Activated naive CD8-positive, alpha-beta T cell treated with anti-CD3 and anti-CD28 coated beads, Interleukin-2, amount 10 ng/mL, durations not matched to agents 7 days and 5 days (primary cell): ENCODE data around the gene SCFD2. TPM values are rescaled to one million over a fixed set of nuclear protein-coding genes. Genes with fewer than 3 reads are reported as not detected.
"Not testable (repeated sequence)": the region's sequence is repeated elsewhere in the genome, so short reads cannot be mapped to it uniquely, and the experiment has no call there.

ENCODE experiments used
- ATAC-seq: fragments of 150-1000 bp; cut with Tn5 transposase; one replicate; pipeline ENCODE4 v1.10.0; 2021; ENCODE audit warnings: low read depth, moderate library complexity
- POLR2A ChIA-PET: fragments of 350-600 bp; sonication (Branson Sonifier 250); formaldehyde crosslinking; loops from one replicate; lab custom pipeline; 2021; ENCODE audit warnings: antibody characterized with exemption; lab: Charles Lee
- DNase-seq: peaks from one replicate; pipeline ENCODE4 v3.0.0; 2021
- H3K27ac Mint-ChIP-seq: one replicate; pipeline ENCODE4 v1.8.0; 2022; ENCODE audit warnings: mild to moderate bottlenecking, mixed read lengths
- H3K27me3 Mint-ChIP-seq: one replicate; pipeline ENCODE4 v1.8.0; 2022; ENCODE audit warnings: mild to moderate bottlenecking, moderate library complexity, mixed read lengths
- H3K36me3 Mint-ChIP-seq: one replicate; pipeline ENCODE4 v1.8.0; 2021; ENCODE audit warnings: mild to moderate bottlenecking, mixed read lengths
- H3K4me1 Mint-ChIP-seq: one replicate; pipeline ENCODE4 v1.8.0; 2021; ENCODE audit warnings: mixed read lengths
- H3K4me3 Mint-ChIP-seq: one replicate; pipeline ENCODE4 v1.8.0; 2022; ENCODE audit warnings: mild to moderate bottlenecking, moderate library complexity, mixed read lengths
- H3K9me3 Mint-ChIP-seq: one replicate; pipeline ENCODE4 v1.8.0; 2021; ENCODE audit warnings: mixed read lengths
- total RNA-seq, 2 experiments: library from RNA; stranded (reverse); gene quantifications; one replicate each; pipeline ENCODE4 v1.2.3, GENCODE V29; 2021

Gene SCFD2
- total RNA-seq, 2 experiments from 2014 or later: 18.1 to 22.9 TPM

- ATAC-seq: no peak
- Mint-ChIP-seq H3K27ac (no peak overlapping the region), H3K4me1 (peaks cover 6% of the 10 kb centered on the region), H3K9me3 (no peaks in the 10 kb centered on the region), H3K4me3 (no peak overlapping the region), H3K36me3 (peaks cover 15% of the 10 kb centered on the region), H3K27me3 (no peaks in the 10 kb centered on the region)
- POLR2A ChIA-PET: no interaction called here
- DNase-seq: no peak
These were observed 43.9 kb downstream of the SCFD2 start for GRCh38 chr4:53321984-53322289.

- ATAC-seq (no peak), DNase-seq (no peak)
- no peak overlapping the region for H3K27ac Mint-ChIP-seq
- no peaks in the 10 kb centered on the region for H3K27me3 Mint-ChIP-seq
- H3K4me1 Mint-ChIP-seq: peaks cover 4% of the 10 kb centered on the region
- H3K36me3 Mint-ChIP-seq: peaks cover 13% of the 10 kb centered on the region
- H3K9me3 Mint-ChIP-seq: no peaks in the 10 kb centered on the region
- H3K4me3 Mint-ChIP-seq: no peak overlapping the region
- POLR2A ChIA-PET: no interaction called here
These were observed 44.5 kb downstream of the SCFD2 start for GRCh38 chr4:53321151-53321983.

GRCh38 chr4:53315300-53315699 lies 50.6 kb downstream of the SCFD2 start:
- DNase-seq (no peak), ATAC-seq (peak; percentile 42)
- H3K4me1 Mint-ChIP-seq: peaks cover 6% of the 10 kb centered on the region
- no peaks in the 10 kb centered on the region for H3K9me3 Mint-ChIP-seq
- H3K4me3 Mint-ChIP-seq: no peak overlapping the region
- H3K27ac Mint-ChIP-seq: no peak overlapping the region
- POLR2A ChIA-PET: no interaction called here
- peaks cover 6% of the 10 kb centered on the region for H3K36me3 Mint-ChIP-seq
- no peaks in the 10 kb centered on the region for H3K27me3 Mint-ChIP-seq

- no peaks in the 10 kb centered on the region for H3K9me3 Mint-ChIP-seq
- DNase-seq: no peak
- ATAC-seq: no peak
- no peak overlapping the region for H3K27ac Mint-ChIP-seq
- peaks cover 10% of the 10 kb centered on the region for H3K36me3 Mint-ChIP-seq
- no peaks in the 10 kb centered on the region for H3K27me3 Mint-ChIP-seq
- POLR2A ChIA-PET: no interaction called here
- H3K4me1 Mint-ChIP-seq: peaks cover 6% of the 10 kb centered on the region
- no peak overlapping the region for H3K4me3 Mint-ChIP-seq
These were observed 51.6 kb downstream of the SCFD2 start for GRCh38 chr4:53314252-53314651.

- H3K27ac Mint-ChIP-seq: no peak overlapping the region
- peaks cover 6% of the 10 kb centered on the region for H3K4me1 Mint-ChIP-seq
- H3K36me3 Mint-ChIP-seq: peaks cover 15% of the 10 kb centered on the region
- ATAC-seq (no peak), DNase-seq (no peak)
- no peak overlapping the region for H3K4me3 Mint-ChIP-seq
- H3K27me3 Mint-ChIP-seq: no peaks in the 10 kb centered on the region
- POLR2A ChIA-PET: no interaction called here
- H3K9me3 Mint-ChIP-seq: no peaks in the 10 kb centered on the region
These were observed 52.4 kb downstream of the SCFD2 start for GRCh38 chr4:53313510-53313909.

- no peak overlapping the region for H3K4me3 Mint-ChIP-seq
- H3K9me3 Mint-ChIP-seq: peaks cover 7% of the 10 kb centered on the region
- POLR2A ChIA-PET: no interaction called here
- DNase-seq (no peak), ATAC-seq (no peak)
- H3K36me3 Mint-ChIP-seq: peaks cover 40% of the 10 kb centered on the region
- no peaks in the 10 kb centered on the region for H3K27me3 Mint-ChIP-seq
- H3K4me1 Mint-ChIP-seq: peaks cover 3% of the 10 kb centered on the region
- H3K27ac Mint-ChIP-seq: no peak overlapping the region
These were observed 56.4 kb downstream of the SCFD2 start for GRCh38 chr4:53309321-53310040.

GRCh38 chr4:53307819-53308780 lies 57.8 kb downstream of the SCFD2 start:
- no peak for DNase-seq
- no peak for ATAC-seq
- H3K4me3 Mint-ChIP-seq: no peak overlapping the region
- H3K27ac Mint-ChIP-seq: no peak overlapping the region
- peaks cover 3% of the 10 kb centered on the region for H3K4me1 Mint-ChIP-seq
- POLR2A ChIA-PET: interaction anchor here (0.5 kb wide), 1 partner anchor 43 kb away, joined by 3 read pairs; no protein-coding TSS in a partner anchor
- peaks cover 14% of the 10 kb centered on the region for H3K9me3 Mint-ChIP-seq
- peaks cover 46% of the 10 kb centered on the region for H3K36me3 Mint-ChIP-seq
- H3K27me3 Mint-ChIP-seq: no peaks in the 10 kb centered on the region

- POLR2A ChIA-PET: interaction anchor here (0.5 kb wide), 1 partner anchor 44 kb away, joined by 3 read pairs; no protein-coding TSS in a partner anchor
- no peak for DNase-seq
- no peak overlapping the region for H3K27ac Mint-ChIP-seq
- H3K4me1 Mint-ChIP-seq: peaks cover 3% of the 10 kb centered on the region
- peaks cover 16% of the 10 kb centered on the region for H3K9me3 Mint-ChIP-seq
- no peaks in the 10 kb centered on the region for H3K27me3 Mint-ChIP-seq
- no peak for ATAC-seq
- no peak overlapping the region for H3K4me3 Mint-ChIP-seq
- peaks cover 48% of the 10 kb centered on the region for H3K36me3 Mint-ChIP-seq
These were observed 58.7 kb downstream of the SCFD2 start for GRCh38 chr4:53307210-53307609.

GRCh38 chr4:53306729-53307128 lies 59.1 kb downstream of the SCFD2 start:
- no peak overlapping the region for H3K4me3 Mint-ChIP-seq
- peaks cover 45% of the 10 kb centered on the region for H3K36me3 Mint-ChIP-seq
- H3K4me1 Mint-ChIP-seq: peaks cover 3% of the 10 kb centered on the region
- no peak for ATAC-seq
- POLR2A ChIA-PET: no interaction called here
- DNase-seq: no peak
- H3K27me3 Mint-ChIP-seq: no peaks in the 10 kb centered on the region
- H3K9me3 Mint-ChIP-seq: peaks cover 16% of the 10 kb centered on the region
- H3K27ac Mint-ChIP-seq: no peak overlapping the region

- ATAC-seq, H3K4me3 Mint-ChIP-seq, POLR2A ChIA-PET, H3K27me3 Mint-ChIP-seq, H3K4me1 Mint-ChIP-seq, DNase-seq, H3K27ac Mint-ChIP-seq: not testable (repeated sequence)
- H3K9me3 Mint-ChIP-seq: peaks cover 29% of the 10 kb centered on the region
- H3K36me3 Mint-ChIP-seq: peaks cover 19% of the 10 kb centered on the region
These were observed 73.7 kb downstream of the SCFD2 start for GRCh38 chr4:53292209-53292608.

- no peak for ATAC-seq
- Mint-ChIP-seq H3K36me3 (peaks cover 16% of the 10 kb centered on the region), H3K9me3 (peaks cover 4% of the 10 kb centered on the region), H3K27me3 (no peaks in the 10 kb centered on the region), H3K4me3 (no peak overlapping the region), H3K27ac (no peak overlapping the region), H3K4me1 (peaks cover 1% of the 10 kb centered on the region)
- DNase-seq: no peak
- POLR2A ChIA-PET: no interaction called here
These were observed 84.4 kb downstream of the SCFD2 start for GRCh38 chr4:53281438-53281837.

- DNase-seq (no peak), ATAC-seq (no peak)
- peaks cover 1% of the 10 kb centered on the region for H3K4me1 Mint-ChIP-seq
- H3K36me3 Mint-ChIP-seq: peaks cover 16% of the 10 kb centered on the region
- H3K9me3 Mint-ChIP-seq: peaks cover 4% of the 10 kb centered on the region
- H3K27ac Mint-ChIP-seq: no peak overlapping the region
- POLR2A ChIA-PET: no interaction called here
- H3K27me3 Mint-ChIP-seq: no peaks in the 10 kb centered on the region
- H3K4me3 Mint-ChIP-seq: no peak overlapping the region
These were observed 85.0 kb downstream of the SCFD2 start for GRCh38 chr4:53280846-53281245.

- no peaks in the 10 kb centered on the region for H3K4me1 Mint-ChIP-seq
- no peak for ATAC-seq
- H3K4me3 Mint-ChIP-seq: no peak overlapping the region
- DNase-seq: no peak
- POLR2A ChIA-PET: no interaction called here
- H3K36me3 Mint-ChIP-seq: peaks cover 32% of the 10 kb centered on the region
- H3K9me3 Mint-ChIP-seq: peaks cover 4% of the 10 kb centered on the region
- no peaks in the 10 kb centered on the region for H3K27me3 Mint-ChIP-seq
- no peak overlapping the region for H3K27ac Mint-ChIP-seq
These were observed 91.1 kb downstream of the SCFD2 start for GRCh38 chr4:53274609-53275268.
